NCI-H2081 (cell line): ENCODE measurements around the gene ANKH.

Source experiments
- DNase-seq, 2 experiments: peaks; one replicate each; lab custom pipeline; 2025; lab: John Stamatoyannopoulos, UW

Gene ANKH

GRCh38 chr5:14684757-14685156 is 186.8 kb downstream of the ANKH start:
- no peak for DNase-seq

- DNase-seq: no peak
Measured at GRCh38 chr5:14683906-14684455, 187.6 kb downstream of the ANKH start.

GRCh38 chr5:14681236-14681752 is 190.3 kb downstream of the ANKH start:
- DNase-seq: no peak

GRCh38 chr5:14679595-14679994 is 192.0 kb downstream of the ANKH start:
- DNase-seq: no peak

- DNase-seq: no peak
Measured at GRCh38 chr5:14678773-14679334, 192.7 kb downstream of the ANKH start.

- DNase-seq: no peak
Measured at GRCh38 chr5:14676320-14676719, 195.3 kb downstream of the ANKH start.

GRCh38 chr5:14675865-14676300 is 195.7 kb downstream of the ANKH start:
- DNase-seq: no peak

- DNase-seq: no peak
Measured at GRCh38 chr5:14674983-14675854, 196.4 kb downstream of the ANKH start.

GRCh38 chr5:14673443-14673842 is 198.1 kb downstream of the ANKH start:
- no peak for DNase-seq

- DNase-seq: no peak
Measured at GRCh38 chr5:14672484-14673394, 198.8 kb downstream of the ANKH start.

GRCh38 chr5:14672082-14672481 is 199.5 kb downstream of the ANKH start:
- no peak for DNase-seq

- no peak for DNase-seq
Measured at GRCh38 chr5:14671414-14671813, 200.2 kb downstream of the ANKH start.

- DNase-seq: no peak
Measured at GRCh38 chr5:14669975-14670374, 201.6 kb downstream of the ANKH start.

GRCh38 chr5:14669415-14669814 is 202.2 kb downstream of the ANKH start:
- DNase-seq: no peak

GRCh38 chr5:14668181-14668591 is 203.4 kb downstream of the ANKH start:
- DNase-seq: no peak

GRCh38 chr5:14667770-14668169 is 203.8 kb downstream of the ANKH start:
- DNase-seq: no peak

GRCh38 chr5:14667290-14667689 is 204.3 kb downstream of the ANKH start:
- no peak for DNase-seq

- no peak for DNase-seq
Measured at GRCh38 chr5:14666357-14666756, 205.2 kb downstream of the ANKH start.

- peak; percentile 32 to 48 for DNase-seq
Measured at GRCh38 chr5:14665949-14666348, 205.6 kb downstream of the ANKH start.

GRCh38 chr5:14665101-14665822 is 206.3 kb downstream of the ANKH start:
- peak in 1 of 2 experiments; percentile 34 for DNase-seq
